Measurements from ENCODE around the gene ADD3.

The ADD3 gene

GRCh38 chr10:110007701-110008517 lies at the start of gene ADD3:
ADD3 (plus strand) TSS chr10:110007984; CDS start chr10:110100654, 92,670 bp downstream.
- peak; percentile 61 for DNase-seq

GRCh38 chr10:109958059-109958458 lies 49.7 kb upstream of the ADD3 start:
- no peak for DNase-seq

- no peak for DNase-seq
Observed at GRCh38 chr10:109959259-109960145, 48.3 kb upstream of the ADD3 start.

- no peak for DNase-seq
Observed at GRCh38 chr10:109960682-109961081, 47.1 kb upstream of the ADD3 start.

GRCh38 chr10:109961174-109962001 lies 46.4 kb upstream of the ADD3 start:
- DNase-seq = no peak

GRCh38 chr10:109962247-109962646 lies 45.5 kb upstream of the ADD3 start:
- DNase-seq = no peak

GRCh38 chr10:109963439-109963838 lies 44.3 kb upstream of the ADD3 start:
- DNase-seq = no peak

- no peak for DNase-seq
Observed at GRCh38 chr10:109964318-109964717, 43.5 kb upstream of the ADD3 start.

- no peak for DNase-seq
Observed at GRCh38 chr10:109966961-109967738, 40.6 kb upstream of the ADD3 start.

- no peak for DNase-seq
Observed at GRCh38 chr10:109967739-109968088, 40.1 kb upstream of the ADD3 start.

GRCh38 chr10:109968953-109969759 lies 38.6 kb upstream of the ADD3 start:
- DNase-seq = no peak

- no peak for DNase-seq
Observed at GRCh38 chr10:109969760-109970346, 37.9 kb upstream of the ADD3 start.

- DNase-seq = no peak
Observed at GRCh38 chr10:109971634-109972033, 36.1 kb upstream of the ADD3 start.

- DNase-seq = no peak
Observed at GRCh38 chr10:109972372-109973001, 35.3 kb upstream of the ADD3 start.

GRCh38 chr10:109973326-109973829 lies 34.4 kb upstream of the ADD3 start:
- no peak for DNase-seq

GRCh38 chr10:109974504-109975191 lies 33.1 kb upstream of the ADD3 start:
- no peak for DNase-seq

GRCh38 chr10:109975244-109976190 lies 32.3 kb upstream of the ADD3 start:
- DNase-seq = no peak

- no peak for DNase-seq
Observed at GRCh38 chr10:109976681-109977080, 31.1 kb upstream of the ADD3 start.
